Endothelial cell of umbilical vein (primary cell): Measurements from ENCODE around the gene SEMA4D.

Source experiments
- CTCF ChIP-seq, 2 donors: IDR thresholded peaks; 1 replicate in 1 of 2; 2 replicates in 1 of 2; pipeline ENCODE4 v1.5.1; 2011; ENCODE audit warnings: low read length in 2 of 2, mild to moderate bottlenecking in 2 of 2, moderate library complexity in 2 of 2, control low read depth in 1 of 2, inconsistent platforms in 1 of 2, low read depth in 1 of 2; ENCODE audit not compliant: insufficient read depth in 1 of 2; ENCODE audit errors: extremely low read depth in 1 of 2
- EZH2 ChIP-seq: IDR thresholded peaks from 2 replicates; pipeline ENCODE4 v1.6.1; 2012; ENCODE audit warnings: borderline replicate concordance, low read depth, mild to moderate bottlenecking, moderate library complexity, low read length, inconsistent platforms; ENCODE audit not compliant: severe bottlenecking
- GATA2 ChIP-seq: IDR thresholded peaks from 2 replicates; pipeline ENCODE4 v1.7.0; 2011; ENCODE audit warnings: low read depth, mild to moderate bottlenecking, moderate library complexity, mixed read lengths, low read length; ENCODE audit not compliant: insufficient read length, insufficient read depth
- JUN ChIP-seq: IDR thresholded peaks from 2 replicates; pipeline ENCODE4 v1.6.1; 2011; ENCODE audit warnings: borderline replicate concordance, low read depth; ENCODE audit not compliant: insufficient read length, insufficient read depth
- MAX ChIP-seq: IDR thresholded peaks from 2 replicates; pipeline ENCODE4 v1.6.1; 2011; ENCODE audit not compliant: insufficient read depth, insufficient read length
- MYC ChIP-seq: IDR thresholded peaks from one replicate; pipeline ENCODE4 v1.6.1; 2011; ENCODE audit warnings: mild to moderate bottlenecking, low read depth, low read length
- POLR2A ChIP-seq: IDR thresholded peaks from 2 replicates; pipeline ENCODE4 v1.6.1; 2012; ENCODE audit warnings: low read depth, mild to moderate bottlenecking, control low read depth, low read length
- POLR2AphosphoS5 ChIP-seq: IDR thresholded peaks from 2 replicates; pipeline ENCODE4 v1.6.1; 2012; ENCODE audit warnings: low read depth, mild to moderate bottlenecking, control low read depth, low read length, moderate library complexity; ENCODE audit not compliant: insufficient read depth

GRCh38 chr9:89486681-89487080 is 11.2 kb downstream of the SEMA4D start:
- TF ChIP-seq CTCF (IDR thresholded peaks at IDR 0.05; ENCODE audit: extremely low read depth in 1 of 2, insufficient read depth in 1 of 2, low read depth in 1 of 2, low read length in 2 of 2) (no peak), EZH2 (no peak), POLR2A (no peak), POLR2AphosphoS5 (no peak), MAX (no peak), GATA2 (no peak), JUN (no peak), MYC (no peak)
